Cerebellar cortex (tissue), 1 donor: Measurements from ENCODE around the gene FUOM.
A peak's percentile ranks its signal among the peaks of the same experiment; 100 is the strongest.

ENCODE experiments used
- DNase-seq: peaks from one replicate; pipeline ENCODE4 v3.0.0-alpha.2; 2015; ENCODE audit warnings: low spot score

FUOM gene

GRCh38 chr10:133357285-133358161 lies at the start of gene FUOM:
Gene FUOM, minus strand, starts transcription at chr10:133358019. Its CDS starts 12 bp downstream, at chr10:133358007.
- DNase-seq = peak; percentile 51

GRCh38 chr10:133405844-133406527 lies 48.2 kb upstream of the FUOM start:
- DNase-seq = no peak

DNA sequence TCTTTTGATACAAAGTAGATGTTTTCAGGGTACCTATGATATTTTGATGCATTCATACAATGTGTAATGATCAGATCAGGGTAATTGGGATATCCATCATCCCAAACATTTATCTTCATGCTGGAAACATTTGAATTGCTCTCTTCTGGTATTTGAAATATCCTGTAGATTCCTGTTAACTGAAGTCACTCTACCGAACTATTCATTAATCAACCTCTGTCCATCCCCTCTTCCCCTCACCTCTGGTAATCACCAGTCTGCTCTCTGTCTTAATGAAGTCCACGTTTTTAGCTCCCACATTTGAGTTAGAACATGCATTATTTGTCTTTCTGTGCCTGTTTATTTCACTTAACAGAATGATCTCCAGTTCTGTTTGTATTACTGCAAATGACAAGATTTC lies 47.5 kb upstream of the FUOM start:
- DNase-seq = no peak

DNA sequence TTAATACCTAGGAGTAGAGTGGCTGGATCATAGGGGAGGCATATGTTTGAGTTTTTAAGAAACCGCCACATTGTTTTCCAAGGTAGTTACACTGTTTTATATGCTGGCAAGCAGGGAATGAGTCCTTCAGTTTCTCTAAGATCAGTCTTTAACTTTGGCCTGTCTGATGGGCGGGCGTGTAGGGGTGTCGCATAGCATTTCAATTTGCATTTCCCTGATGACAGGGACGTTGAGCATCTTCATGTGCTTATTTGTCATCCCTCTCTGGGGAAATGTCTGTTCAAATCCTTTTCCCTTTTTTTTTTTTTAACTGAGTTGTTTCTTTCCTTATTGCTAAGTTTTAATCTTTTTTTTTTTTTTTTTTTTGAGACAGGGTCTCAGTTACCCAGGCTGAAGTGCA lies 46.0 kb upstream of the FUOM start:
- DNase-seq = no peak

GRCh38 chr10:133403359-133403758 lies 45.5 kb upstream of the FUOM start:
- no peak for DNase-seq

DNA sequence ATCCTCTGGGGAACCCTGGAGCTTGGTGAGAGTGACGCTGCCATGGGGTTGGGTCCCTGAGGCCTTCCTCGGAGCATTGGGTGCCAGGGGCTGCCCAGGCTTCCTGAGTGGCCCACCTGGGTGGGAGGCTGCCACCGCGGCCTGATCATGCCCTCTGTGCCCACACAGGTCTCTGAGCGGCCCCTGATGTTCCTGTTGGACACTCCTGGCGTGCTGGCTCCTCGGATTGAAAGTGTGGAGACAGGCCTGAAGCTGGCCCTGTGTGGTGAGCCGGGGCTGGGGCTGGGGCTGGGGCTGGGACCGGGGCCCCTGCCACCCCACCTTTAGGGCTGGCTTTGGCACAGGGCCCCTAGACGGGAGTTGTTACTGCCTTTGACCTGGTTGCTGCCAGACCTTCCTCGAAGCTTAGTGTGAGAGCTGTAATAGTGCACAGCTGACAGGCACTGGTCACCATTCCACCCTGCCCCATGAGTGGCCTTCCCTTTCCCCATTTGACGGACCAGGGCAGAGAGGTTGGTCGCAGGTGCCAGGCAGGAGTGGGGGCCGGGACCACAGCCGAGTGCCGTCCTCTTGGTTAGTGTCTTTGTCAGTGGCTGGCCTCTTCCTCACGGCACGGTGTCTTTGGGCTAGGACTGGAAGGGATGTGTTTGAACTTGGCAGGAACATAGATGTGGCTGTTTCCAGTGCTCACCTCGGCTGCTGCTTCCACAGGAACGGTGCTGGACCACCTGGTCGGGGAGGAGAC lies 44.3 kb upstream of the FUOM start:
- no peak for DNase-seq

DNA sequence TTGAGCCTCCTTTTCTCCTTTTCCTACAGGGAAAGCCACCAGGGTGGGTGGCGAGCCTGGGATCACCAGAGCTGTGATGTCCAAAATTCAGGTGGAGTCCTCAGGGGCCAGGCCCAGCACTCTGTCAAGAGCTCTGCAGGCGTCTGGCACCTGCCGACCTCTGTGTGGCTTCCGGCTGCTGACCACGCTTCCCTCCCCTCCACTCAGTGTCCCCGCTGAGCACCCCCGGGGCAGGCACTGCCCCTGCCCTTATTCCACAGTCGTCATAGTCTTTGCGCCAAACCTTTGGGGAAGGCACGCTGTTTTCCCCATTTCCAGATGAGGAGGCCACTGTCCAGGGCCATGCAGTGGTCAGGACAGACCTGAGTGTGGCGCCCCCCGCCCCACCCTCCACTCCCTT lies 43.7 kb upstream of the FUOM start:
- DNase-seq = no peak

DNA sequence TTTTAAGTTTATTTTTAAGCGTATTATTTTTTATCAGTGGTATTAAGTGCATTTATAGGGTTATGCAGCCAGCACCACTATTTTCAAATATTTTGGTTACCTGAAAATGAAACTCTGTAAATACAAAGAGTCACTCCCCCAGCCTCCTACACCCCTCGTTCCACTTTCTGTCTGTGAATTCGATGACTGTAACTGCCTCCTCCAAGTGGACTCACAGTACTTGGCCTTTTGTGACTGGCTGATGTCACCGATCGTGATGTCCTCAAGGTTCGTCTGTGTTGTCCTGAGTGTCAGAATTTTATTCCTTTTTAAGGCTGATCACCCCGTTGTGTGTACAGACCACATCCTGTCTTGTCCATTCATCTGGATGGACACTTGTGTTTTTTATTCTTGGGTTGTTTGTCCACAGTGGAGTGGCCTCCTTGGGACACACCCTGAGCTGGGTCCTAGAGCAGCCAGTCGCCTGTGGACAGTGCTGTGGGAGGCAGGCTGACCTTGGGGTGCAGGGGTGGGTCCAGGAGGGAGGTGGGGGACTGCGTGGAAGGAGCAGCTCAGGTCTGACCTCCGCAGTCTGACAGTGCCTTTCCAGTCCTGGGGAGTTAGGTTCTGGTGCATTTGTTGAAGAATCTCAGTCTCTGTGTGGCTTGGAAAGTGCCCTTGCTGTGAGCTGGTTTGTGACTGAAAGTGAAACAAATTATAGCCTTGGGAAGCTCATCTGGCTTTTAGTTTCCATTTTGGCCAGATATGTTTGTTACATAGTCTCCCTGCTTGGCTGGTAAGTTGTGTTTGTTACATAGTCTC lies 43.0 kb upstream of the FUOM start:
- no peak for DNase-seq

GRCh38 chr10:133399123-133399601 lies 41.3 kb upstream of the FUOM start:
- DNase-seq = no peak

DNA sequence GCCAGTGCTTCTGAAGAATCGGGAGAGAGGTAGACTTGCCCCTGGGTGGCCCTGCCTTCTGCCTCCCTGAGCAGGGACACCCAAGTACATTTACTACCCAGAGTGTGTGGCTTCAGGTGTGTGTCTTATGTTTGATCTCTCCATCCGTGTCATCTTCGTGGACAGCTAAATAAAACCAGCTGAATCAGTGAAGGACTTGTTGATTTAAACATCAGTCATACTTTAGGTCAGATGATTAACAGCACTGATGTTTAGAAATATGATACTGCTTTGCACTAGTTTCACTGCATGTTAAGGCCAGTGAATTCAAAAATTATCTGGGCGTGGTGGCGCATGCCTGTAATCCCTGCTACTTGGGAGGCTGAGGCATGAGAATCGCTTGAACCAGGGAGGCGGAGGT lies 40.1 kb upstream of the FUOM start:
- DNase-seq = no peak

GRCh38 chr10:133396035-133396624 lies 38.3 kb upstream of the FUOM start:
- DNase-seq = no peak

DNA sequence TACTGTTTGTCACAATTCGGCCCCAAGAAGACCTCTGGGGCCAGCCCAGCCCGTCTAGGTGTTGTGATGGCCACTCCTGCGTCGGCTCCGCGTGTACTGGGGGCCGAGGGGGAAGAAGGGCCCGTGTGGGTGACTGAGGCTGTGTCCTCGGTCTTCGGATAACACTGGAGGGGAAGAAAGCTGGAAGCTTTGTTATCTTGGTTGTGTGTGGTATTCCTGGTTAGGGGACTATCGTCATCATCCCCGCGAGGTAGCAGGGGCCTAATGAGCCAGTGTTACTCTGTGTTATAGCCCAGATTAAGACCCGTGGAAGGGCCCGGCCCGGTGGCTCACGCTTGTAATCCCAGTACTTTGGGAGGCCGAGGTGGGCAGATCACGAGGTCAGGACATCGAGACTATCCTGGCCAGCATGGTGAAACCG lies 37.0 kb upstream of the FUOM start:
- no peak for DNase-seq

DNA sequence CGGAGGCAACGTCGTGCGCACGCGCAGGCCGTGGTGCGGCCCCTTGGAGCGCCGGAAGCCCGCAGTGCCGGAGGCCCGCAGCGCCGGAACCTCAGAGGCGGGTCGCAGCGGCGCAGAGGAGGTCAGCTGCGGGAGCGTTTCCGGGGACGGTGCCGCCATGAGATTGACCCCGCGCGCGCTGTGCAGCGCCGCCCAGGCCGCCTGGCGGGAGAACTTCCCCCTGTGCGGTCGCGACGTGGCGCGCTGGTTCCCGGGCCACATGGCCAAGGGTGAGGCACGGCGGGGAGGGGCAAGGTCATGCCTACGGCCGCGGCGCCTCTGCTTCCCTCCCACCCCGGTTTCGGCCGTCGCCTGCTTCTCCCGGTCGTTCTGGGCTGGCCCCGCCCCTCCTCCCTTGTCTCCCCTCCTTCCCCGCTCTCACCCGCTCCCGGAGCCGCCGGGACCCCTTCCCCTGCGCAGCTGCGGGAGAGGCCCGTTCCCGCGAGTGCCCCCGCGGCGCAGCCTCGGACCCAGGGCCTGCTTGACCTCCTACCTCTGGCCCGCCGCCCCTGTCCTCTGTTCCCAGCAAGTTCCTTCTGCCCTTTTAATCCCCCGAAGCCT lies 36.3 kb upstream of the FUOM start, which contains the start of gene MTG1:
TSS of gene MTG1 (plus strand) at position 94 of the 600 bp plus-strand sequence. CDS start at position 158, 64 bp downstream.
- DNase-seq = peak; percentile 89

GRCh38 chr10:133393401-133394063 lies 35.7 kb upstream of the FUOM start:
- DNase-seq = no peak

DNA sequence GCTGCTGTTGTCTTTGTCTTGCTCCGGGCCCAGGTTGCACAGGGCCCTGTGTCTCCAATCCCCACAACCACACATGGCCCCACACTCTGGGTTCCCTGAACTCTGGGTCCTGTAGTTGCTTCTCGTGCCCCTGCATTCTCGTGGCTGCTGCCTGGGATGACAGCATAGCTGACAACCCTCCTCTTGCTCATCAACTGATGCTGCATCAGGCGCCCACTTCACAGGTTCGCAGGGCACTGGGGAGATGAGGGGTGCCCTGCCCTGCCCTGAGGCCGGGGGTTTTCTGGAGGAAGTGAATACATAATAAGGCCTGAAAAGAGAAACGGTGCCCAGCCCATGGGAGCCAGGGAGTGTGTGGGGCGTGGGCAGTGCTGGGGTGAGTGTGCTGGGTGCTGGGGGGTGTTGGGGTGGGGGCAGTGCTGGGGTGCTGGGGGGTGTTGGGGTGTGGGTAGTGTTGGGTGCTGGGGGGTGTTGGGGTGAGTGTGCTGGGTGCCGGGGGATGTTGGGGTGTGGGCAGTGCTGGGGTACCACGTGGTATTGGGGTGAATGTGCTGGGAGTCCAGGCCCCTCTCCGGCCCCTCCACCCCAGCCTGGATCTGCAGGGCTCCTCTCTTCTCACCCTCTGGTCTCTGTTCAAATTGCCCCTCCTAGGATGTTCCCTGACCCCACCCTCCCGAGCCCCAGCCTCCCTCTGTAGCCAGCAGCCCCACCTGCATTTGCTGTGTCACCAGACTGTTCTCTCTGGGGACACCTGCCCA lies 34.1 kb upstream of the FUOM start:
- DNase-seq = no peak

DNA sequence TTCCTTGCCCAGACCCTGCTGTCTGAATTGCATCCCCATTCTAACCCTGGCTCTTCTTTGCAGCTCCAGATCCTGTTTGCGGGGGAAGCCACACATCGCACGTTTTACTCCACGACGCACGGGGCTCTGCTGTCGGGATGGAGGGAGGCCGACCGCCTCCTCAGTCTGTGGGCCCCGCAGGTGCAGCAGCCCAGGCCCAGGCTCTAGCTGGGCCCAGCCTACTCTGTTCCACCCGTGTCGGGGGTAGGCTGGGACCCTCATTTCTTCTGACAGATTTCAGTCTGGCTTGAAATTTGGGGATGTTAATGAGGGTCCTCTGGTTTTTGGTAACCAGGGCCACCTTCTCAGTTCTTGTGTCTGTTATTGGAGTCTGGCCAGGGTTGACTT lies 33.4 kb upstream of the FUOM start:
- DNase-seq = no peak

GRCh38 chr10:133390597-133391248 lies 32.9 kb upstream of the FUOM start:
- no peak for DNase-seq

GRCh38 chr10:133388973-133389818 lies 31.4 kb upstream of the FUOM start:
- no peak for DNase-seq
